ENCODE results near the gene GLRA3.

DNA sequence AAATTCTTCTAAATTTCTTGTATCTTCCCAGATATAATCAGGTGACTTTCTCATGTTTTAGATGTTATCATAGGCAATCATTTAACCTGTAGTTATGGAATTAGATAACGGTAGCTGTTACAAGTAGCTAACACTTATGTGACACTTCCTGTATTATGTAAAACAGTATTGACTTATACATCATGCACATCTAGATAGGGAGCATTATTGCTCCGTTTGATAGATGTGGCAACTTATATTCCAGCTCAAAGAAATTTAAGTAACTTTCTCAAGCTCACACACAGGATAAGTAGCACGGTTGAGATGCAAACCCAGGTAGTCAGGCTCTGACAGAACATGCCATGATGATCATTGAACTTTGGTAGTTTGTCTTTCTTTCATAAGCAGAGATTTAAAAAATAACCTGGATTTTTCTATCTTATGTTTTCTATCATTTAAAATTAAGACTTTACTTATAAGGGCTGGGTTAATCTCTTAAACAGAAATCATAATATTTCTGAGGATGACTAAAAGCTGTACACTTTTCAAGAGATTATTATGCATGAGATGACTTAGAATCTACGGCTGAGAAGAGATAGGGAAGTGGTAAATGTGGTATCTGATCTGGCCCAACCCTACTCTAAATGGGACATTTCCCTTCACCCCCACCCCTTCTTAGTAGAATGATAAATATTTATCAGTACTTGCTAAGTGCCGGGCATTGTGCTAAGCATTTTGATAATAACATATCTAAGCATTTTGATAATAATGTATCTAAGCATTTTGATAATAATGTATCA lies 237.6 kb downstream of the GLRA3 start:
- TF ChIP-seq POLR2AphosphoS5 (IDR thresholded peaks at IDR 0.05; ENCODE audit: low read depth, low read length) (no peak), TAF1 (IDR thresholded peaks at IDR 0.05; ENCODE audit: borderline replicate concordance, insufficient read depth, low read length) (no peak)

Data from PFSK-1 (cell line).